Measurements from ENCODE around the gene C3orf80.

C3orf80 gene

DNA sequence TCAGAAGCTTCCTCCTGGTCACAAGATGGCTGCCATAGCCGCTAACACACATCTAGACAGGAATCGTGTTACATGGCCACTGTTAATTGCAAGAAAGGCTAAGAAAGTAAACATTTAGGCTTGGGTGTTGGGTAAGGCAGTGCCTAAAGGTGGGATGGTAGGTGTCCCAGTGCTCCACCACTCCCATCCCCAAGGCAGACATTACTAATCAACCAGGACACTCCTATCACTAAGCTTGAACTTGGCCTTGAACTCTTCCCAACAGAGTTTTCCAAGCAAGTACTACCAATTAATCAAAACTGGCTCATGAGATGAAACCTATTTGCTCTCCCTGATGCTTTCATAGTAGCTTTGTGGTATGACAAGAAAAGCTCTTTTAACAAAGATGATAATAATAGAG lies 37.9 kb upstream of the C3orf80 start:
- no peak for TF ChIP-seq CTCF (IDR thresholded peaks at IDR 0.05)

DNA sequence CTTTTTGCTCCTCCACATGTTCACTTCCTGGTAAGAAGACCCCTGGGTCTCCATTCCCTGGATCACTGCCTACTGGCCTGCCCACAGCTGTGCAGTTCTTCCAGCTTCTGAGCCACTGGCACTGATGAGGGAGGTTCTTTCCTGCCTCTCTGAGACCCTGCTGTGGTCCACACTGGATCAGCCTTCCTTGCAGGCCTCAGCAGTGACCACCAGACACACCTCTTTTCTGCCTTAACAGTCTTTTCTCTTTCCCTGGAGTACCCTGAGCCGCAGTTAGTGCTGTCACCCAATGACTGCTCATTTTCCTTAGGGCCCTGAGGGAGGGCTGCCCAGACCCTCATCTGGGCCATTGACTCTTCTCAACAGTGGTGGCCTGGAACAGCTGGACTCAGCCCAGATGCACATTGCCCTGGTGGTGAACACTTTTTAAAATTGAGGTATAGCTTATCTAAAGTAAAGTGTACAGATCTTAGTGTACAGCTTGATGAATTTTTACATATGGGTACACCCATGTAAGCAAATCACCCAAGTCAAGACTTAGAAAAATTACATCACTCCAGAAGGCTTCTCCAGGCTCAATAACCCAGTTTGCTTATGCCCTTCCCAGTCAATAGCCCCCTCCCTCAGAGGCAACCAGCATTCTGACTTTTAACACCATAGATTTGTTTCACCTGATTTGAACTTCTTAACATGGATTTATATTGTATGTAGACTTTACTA lies 32.8 kb upstream of the C3orf80 start:
- TF ChIP-seq CTCF (IDR thresholded peaks at IDR 0.05): no peak

DNA sequence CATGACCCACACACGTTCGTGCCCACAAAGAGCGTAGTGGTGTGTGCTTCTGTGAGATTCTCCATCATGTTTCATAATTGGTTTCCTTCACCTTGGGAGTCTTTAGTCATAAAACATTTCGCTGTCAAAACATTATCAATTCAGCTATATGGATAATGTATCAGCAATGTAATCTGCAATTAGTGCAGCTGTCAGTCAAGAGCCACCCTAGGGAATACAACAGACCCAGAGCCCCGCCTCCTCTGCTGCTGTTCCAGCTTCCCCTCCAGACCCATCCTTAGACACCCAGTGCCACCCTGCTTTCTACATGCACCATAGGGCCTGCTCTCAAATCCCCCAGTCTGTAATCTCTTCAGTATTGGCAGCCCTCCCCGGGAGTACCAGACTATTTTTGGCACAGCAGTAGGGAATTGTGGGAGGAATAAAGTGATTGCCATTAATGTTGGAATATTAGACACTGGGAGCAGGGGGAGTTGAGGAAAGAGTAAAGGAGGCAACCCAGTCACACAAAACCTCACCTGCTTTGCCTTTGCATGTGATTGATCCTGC lies 31.5 kb upstream of the C3orf80 start:
- TF ChIP-seq CTCF (IDR thresholded peaks at IDR 0.05): no peak

GRCh38 chr3:160194438-160194837 lies 30.8 kb upstream of the C3orf80 start:
- no peak for TF ChIP-seq CTCF (IDR thresholded peaks at IDR 0.05)

- no peak for TF ChIP-seq CTCF (IDR thresholded peaks at IDR 0.05)
Observed at GRCh38 chr3:160195106-160195505, 30.1 kb upstream of the C3orf80 start.

DNA sequence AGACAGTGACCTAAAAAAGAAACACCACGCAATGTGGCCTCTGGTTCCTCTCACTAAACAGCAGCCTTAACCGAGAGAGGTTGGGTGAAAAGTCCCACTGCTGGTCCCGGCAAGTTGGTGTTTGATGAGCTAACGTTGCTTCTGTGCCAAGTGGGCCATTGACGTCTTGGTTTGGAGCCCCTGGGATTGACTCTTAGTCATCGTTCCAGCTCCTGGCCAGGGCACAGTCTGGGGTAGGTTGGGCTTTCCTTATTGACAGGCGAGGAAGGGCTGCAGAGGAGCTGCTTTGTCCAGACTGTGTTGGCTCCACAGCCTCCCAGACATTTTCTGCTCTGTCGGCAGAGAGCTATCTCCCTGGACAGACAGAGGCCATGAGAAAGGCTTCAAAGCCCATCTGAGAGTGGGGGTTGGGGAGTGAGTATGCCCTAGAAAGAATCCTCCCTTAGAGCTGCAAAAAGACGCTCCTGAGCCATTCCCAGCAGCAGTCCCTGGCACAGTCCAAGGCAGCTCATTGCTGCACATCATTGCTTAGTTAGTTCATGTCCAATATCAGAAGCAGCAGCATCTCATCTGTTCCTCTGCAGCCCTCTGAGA lies 28.6 kb upstream of the C3orf80 start:
- TF ChIP-seq CTCF (IDR thresholded peaks at IDR 0.05): no peak

DNA sequence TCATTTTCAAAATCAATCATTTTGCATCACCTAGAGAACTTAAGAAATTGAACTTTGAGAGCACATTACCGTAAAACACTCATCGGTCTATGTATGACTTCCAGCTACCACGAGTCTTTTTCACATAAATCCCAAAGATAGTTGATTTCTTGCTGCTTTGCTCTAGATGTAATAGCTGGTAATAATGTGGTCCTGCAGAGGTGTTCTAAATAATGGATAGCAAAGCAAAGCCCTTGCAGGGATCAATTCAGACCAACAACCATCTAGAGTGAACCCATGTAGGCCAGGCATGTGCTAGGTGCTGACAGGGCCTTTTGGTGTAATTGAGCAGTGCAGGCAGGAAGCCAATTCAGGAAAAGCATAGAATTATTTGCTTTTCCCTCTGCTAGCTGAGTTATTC lies 26.1 kb upstream of the C3orf80 start:
- TF ChIP-seq CTCF (IDR thresholded peaks at IDR 0.05): no peak
